ENCODE measurements around the gene MAF.

Gene MAF

DNA sequence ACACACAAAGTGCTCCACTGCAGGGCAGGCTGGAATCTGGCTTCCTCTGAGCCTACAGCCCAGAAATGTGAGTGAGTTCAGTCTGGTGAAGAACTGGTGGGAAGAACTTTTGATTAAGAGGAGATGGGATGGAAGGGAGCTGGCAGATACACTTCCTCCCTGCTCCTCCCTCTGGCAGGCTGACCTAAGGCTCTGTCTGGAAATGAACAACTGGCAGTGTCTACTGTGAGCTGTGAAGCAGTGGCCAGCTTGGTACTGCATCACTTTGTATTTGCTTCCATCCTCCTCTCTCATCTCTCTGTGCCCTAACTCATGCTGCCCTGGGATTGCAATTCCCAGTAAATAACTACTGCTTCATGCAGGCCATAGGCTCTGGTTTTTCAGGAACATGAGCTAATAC lies 45.6 kb downstream of the MAF start:
- Histone ChIP-seq H4K20me1 (ENCODE audit: insufficient read depth, low read length, poor library complexity, severe bottlenecking) (no peaks in the 10 kb centered on the region), H3F3A (ENCODE audit: low read depth) (no peaks in the 10 kb centered on the region), H3K79me2 (ENCODE audit: insufficient read depth, low read length) (no peaks in the 10 kb centered on the region), H3K4me2 (ENCODE audit: low read depth, low read length, poor library complexity, severe bottlenecking) (no peak overlapping the region), H3K4me3 (ENCODE audit: low read length, poor library complexity, severe bottlenecking) (no peak overlapping the region), H3K4me1 (ENCODE audit: insufficient read depth, low read length, poor library complexity, severe bottlenecking) (no peaks in the 10 kb centered on the region), H3K9ac (ENCODE audit: low read depth, low read length, poor library complexity, severe bottlenecking) (no peak overlapping the region), H3K36me3 (ENCODE audit: insufficient read depth, low read length) (no peaks in the 10 kb centered on the region), H3K9me3 (ENCODE audit: insufficient read depth, low read depth, low read length) (peaks cover 4% of the 10 kb centered on the region), H3K9me2 (replicated peaks; ENCODE audit: low read depth, low read length) (no peaks in the 10 kb centered on the region), H2AFZ (ENCODE audit: low read length) (no peak overlapping the region), H3K27me3 (ENCODE audit: insufficient read depth, low read length, poor library complexity, severe bottlenecking) (no peaks in the 10 kb centered on the region)
- no peak for TF ChIP-seq CTCF (conservative IDR thresholded peaks at IDR 0.05; ENCODE audit: low read length)
- TF ChIP-seq EZH2phosphoT487 (IDR thresholded peaks at IDR 0.05; ENCODE audit: borderline replicate concordance) = no peak

DNA sequence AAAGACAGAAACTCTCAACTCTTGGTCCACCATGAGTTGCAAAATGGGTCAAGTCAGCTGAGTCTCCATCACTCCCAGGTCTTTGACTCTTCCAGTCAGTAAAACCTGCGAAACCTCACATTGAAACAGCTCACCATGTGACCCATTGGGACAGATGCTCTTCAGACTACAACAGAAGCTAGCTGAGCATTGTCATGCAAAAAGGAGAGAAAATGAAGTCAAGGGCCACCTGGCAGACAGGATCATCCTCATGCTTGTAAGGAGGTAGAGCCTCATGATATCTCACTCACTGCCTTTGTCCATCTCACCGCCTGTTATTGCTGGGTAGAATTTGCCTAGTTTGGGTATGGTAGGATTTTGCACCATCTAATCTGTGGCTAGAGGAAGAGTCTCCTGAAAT lies 50.2 kb downstream of the MAF start:
- no peaks in the 10 kb centered on the region for H3K4me1 ChIP-seq (ENCODE audit: insufficient read depth, low read length, poor library complexity, severe bottlenecking)

DNA sequence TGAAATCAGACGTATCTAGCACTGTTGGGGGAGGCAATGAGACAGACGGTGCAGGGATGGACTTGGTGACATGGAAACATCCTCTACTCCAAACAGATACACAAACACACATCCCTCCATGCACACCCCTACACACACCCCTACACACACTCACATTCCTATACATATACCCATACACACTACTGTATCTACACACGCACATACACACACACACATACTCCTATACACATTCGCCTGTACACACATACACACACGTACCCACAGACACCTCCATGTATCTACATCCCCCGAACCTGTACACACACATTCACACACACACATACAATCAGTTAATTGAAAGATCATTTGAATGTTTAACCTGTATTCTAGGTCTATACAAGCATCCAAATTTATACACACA lies 53.5 kb downstream of the MAF start:
- no peaks in the 10 kb centered on the region for H3K4me1 ChIP-seq (ENCODE audit: insufficient read depth, low read length, poor library complexity, severe bottlenecking)
- H3K36me3 ChIP-seq (ENCODE audit: insufficient read depth, low read length) = no peaks in the 10 kb centered on the region
- no peak for TF ChIP-seq EZH2phosphoT487 (IDR thresholded peaks at IDR 0.05; ENCODE audit: borderline replicate concordance)
- TF ChIP-seq CTCF (conservative IDR thresholded peaks at IDR 0.05; ENCODE audit: low read length) = no peak
- H2AFZ ChIP-seq (ENCODE audit: low read length) = no peak overlapping the region
- no peaks in the 10 kb centered on the region for H4K20me1 ChIP-seq (ENCODE audit: insufficient read depth, low read length, poor library complexity, severe bottlenecking)
- no peak overlapping the region for H3K4me3 ChIP-seq (ENCODE audit: low read length, poor library complexity, severe bottlenecking)
- no peak overlapping the region for H3K4me2 ChIP-seq (ENCODE audit: low read depth, low read length, poor library complexity, severe bottlenecking)
- no peaks in the 10 kb centered on the region for H3K27me3 ChIP-seq (ENCODE audit: insufficient read depth, low read length, poor library complexity, severe bottlenecking)
- H3K9me2 ChIP-seq (replicated peaks; ENCODE audit: low read depth, low read length) = no peaks in the 10 kb centered on the region
- no peaks in the 10 kb centered on the region for H3F3A ChIP-seq (ENCODE audit: low read depth)
- no peaks in the 10 kb centered on the region for H3K9me3 ChIP-seq (ENCODE audit: insufficient read depth, low read depth, low read length)
- no peaks in the 10 kb centered on the region for H3K79me2 ChIP-seq (ENCODE audit: insufficient read depth, low read length)
- no peak overlapping the region for H3K9ac ChIP-seq (ENCODE audit: low read depth, low read length, poor library complexity, severe bottlenecking)

More for the DNA sequence above, 50.2 kb downstream of the MAF start:
- Histone ChIP-seq H4K20me1 (ENCODE audit: insufficient read depth, low read length, poor library complexity, severe bottlenecking) (no peaks in the 10 kb centered on the region), H3K4me3 (ENCODE audit: low read length, poor library complexity, severe bottlenecking) (no peak overlapping the region), H3K36me3 (ENCODE audit: insufficient read depth, low read length) (no peaks in the 10 kb centered on the region), H3K9me3 (ENCODE audit: insufficient read depth, low read depth, low read length) (no peaks in the 10 kb centered on the region), H3K79me2 (ENCODE audit: insufficient read depth, low read length) (no peaks in the 10 kb centered on the region), H3K9me2 (replicated peaks; ENCODE audit: low read depth, low read length) (no peaks in the 10 kb centered on the region), H3K27me3 (ENCODE audit: insufficient read depth, low read length, poor library complexity, severe bottlenecking) (no peaks in the 10 kb centered on the region), H3K9ac (ENCODE audit: low read depth, low read length, poor library complexity, severe bottlenecking) (no peak overlapping the region), H3K4me2 (ENCODE audit: low read depth, low read length, poor library complexity, severe bottlenecking) (no peak overlapping the region), H2AFZ (ENCODE audit: low read length) (no peak overlapping the region), H3F3A (ENCODE audit: low read depth) (no peaks in the 10 kb centered on the region)
- TF ChIP-seq EZH2phosphoT487 (IDR thresholded peaks at IDR 0.05; ENCODE audit: borderline replicate concordance) (no peak), CTCF (conservative IDR thresholded peaks at IDR 0.05; ENCODE audit: low read length) (no peak)
